H1 (cell line): Measurements from ENCODE around the gene USE1. TPM values are rescaled to one million over a fixed set of nuclear protein-coding genes. Genes with fewer than 3 reads are reported as not detected.

Experiments used
- CTCF ChIA-PET: fragments of 300-600 bp; sonication (Branson Sonifier 250); formaldehyde crosslinking; loops from one replicate; lab custom pipeline; 2021; ENCODE audit not compliant: partially characterized antibody; lab: Charles Lee
- POLR2A ChIA-PET: fragments of 300-600 bp; sonication (Branson Sonifier 250); formaldehyde crosslinking; loops from one replicate; lab custom pipeline; 2021; ENCODE audit warnings: inconsistent platforms; ENCODE audit not compliant: partially characterized antibody; lab: Charles Lee
- DNase-seq, 2 experiments: peaks; one replicate each; pipeline versions ENCODE4 v3.0.0 to v3.0.0-alpha.2; 2010 to 2022; ENCODE audit warnings: low spot score in 2 of 2, low read depth in 1 of 2, mixed read lengths in 1 of 2
- FAIRE-seq: peaks from 2 replicates; lab custom pipeline; 2011; peaks lifted over from hg19 to GRCh38; lab: Jason Lieb, UNC
- H2AFZ ChIP-seq: 2 replicates; pipeline ENCODE4 v1.8.1; 2012; ENCODE audit warnings: low read length, inconsistent platforms
- H2AK5ac ChIP-seq: 2 replicates; pipeline ENCODE4 v1.6.1; 2013; ENCODE audit warnings: low read depth, low read length
- H2BK120ac ChIP-seq: replicated peaks from 2 replicates; pipeline ENCODE3; 2013; ENCODE audit warnings: low read depth, low read length, inconsistent platforms
- H2BK12ac ChIP-seq: 2 replicates; pipeline ENCODE4 v1.6.1; 2013; ENCODE audit warnings: low read depth, low read length
- H2BK15ac ChIP-seq: 2 replicates; pipeline ENCODE4 v1.6.1; 2013; ENCODE audit warnings: low read length
- H2BK20ac ChIP-seq: 2 replicates; pipeline ENCODE4 v1.6.1; 2013; ENCODE audit warnings: low read length
- H2BK5ac ChIP-seq: 2 replicates; pipeline ENCODE4 v1.6.1; 2013; ENCODE audit warnings: low read depth, low read length
- H3K14ac ChIP-seq: 2 replicates; pipeline ENCODE4 v1.6.1; 2013; ENCODE audit warnings: inconsistent platforms; ENCODE audit not compliant: insufficient read length
- H3K18ac ChIP-seq: 2 replicates; pipeline ENCODE4 v1.6.1; 2013; ENCODE audit warnings: low read length; ENCODE audit errors: extremely low read depth
- H3K23ac ChIP-seq: 2 replicates; pipeline ENCODE4 v1.6.1; 2013; ENCODE audit warnings: inconsistent platforms; ENCODE audit not compliant: insufficient read length
- H3K23me2 ChIP-seq: 2 replicates; pipeline ENCODE4 v1.6.1; 2013; ENCODE audit warnings: low read depth, low read length
- H3K27ac ChIP-seq: 2 replicates; pipeline ENCODE4 v1.6.1; 2011; ENCODE audit warnings: low read depth, low read length, inconsistent platforms
- H3K27me3 ChIP-seq, 4 experiments: replicated peaks in 1 of 4; 1 replicate in 1 of 4; 2 replicates in 3 of 4; pipeline versions ENCODE4 v1.6.1 to v1.8.1; 2011 to 2013; ENCODE audit warnings: low read length in 3 of 4, mild to moderate bottlenecking in 3 of 4, inconsistent platforms in 2 of 4, mixed read lengths in 2 of 4, moderate library complexity in 1 of 4; ENCODE audit not compliant: control insufficient read depth in 3 of 4, insufficient read depth in 3 of 4; ENCODE audit errors: extremely low read depth in 1 of 4
- H3K36me3 ChIP-seq, 4 experiments: 2 replicates each; pipeline versions ENCODE4 v1.6.1 to v1.8.1; 2011 to 2013; ENCODE audit warnings: mild to moderate bottlenecking in 4 of 4, low read length in 3 of 4, moderate library complexity in 2 of 4, control low read depth in 1 of 4, inconsistent platforms in 1 of 4; ENCODE audit not compliant: insufficient read depth in 4 of 4, control insufficient read depth in 2 of 4
- H3K4ac ChIP-seq: replicated peaks from 2 replicates; pipeline ENCODE3; 2013; ENCODE audit warnings: low read length, low read depth, mixed read lengths, inconsistent platforms; ENCODE audit not compliant: insufficient read length
- H3K4me1 ChIP-seq, 4 experiments: replicated peaks in 1 of 4; 1 replicate in 1 of 4; 2 replicates in 3 of 4; pipeline versions ENCODE4 v1.6.1 to v1.8.1; 2011 to 2013; ENCODE audit warnings: low read length in 3 of 4, inconsistent platforms in 2 of 4, mixed read lengths in 1 of 4; ENCODE audit not compliant: insufficient read depth in 4 of 4, control insufficient read depth in 3 of 4
- H3K4me2 ChIP-seq, 2 experiments: 2 replicates each; pipeline versions ENCODE4 v1.6.1 to v1.8.1; 2011 to 2013; ENCODE audit warnings: low read depth in 2 of 2, low read length in 2 of 2, control low read depth in 1 of 2, inconsistent platforms in 1 of 2, mild to moderate bottlenecking in 1 of 2; ENCODE audit not compliant: insufficient read depth in 1 of 2
- H3K4me3 ChIP-seq, 4 experiments: fragments of 200-600, 300-600 bp in 1 of 4; sonication (generic), shearing (Covaris generic), sonication (Bioruptor Twin) in 1 of 4; 2 replicates each; pipeline versions ENCODE4 v1.5.1 to v1.8.1; 2011 to 2016; ENCODE audit warnings: low read length in 4 of 4, low read depth in 3 of 4, control low read depth in 2 of 4, inconsistent platforms in 2 of 4, mild to moderate bottlenecking in 2 of 4, mixed read lengths in 1 of 4, moderate library complexity in 1 of 4; ENCODE audit not compliant: insufficient read depth in 2 of 4; ENCODE audit errors: extremely low read depth in 1 of 4
- H3K56ac ChIP-seq: replicated peaks from 2 replicates; pipeline ENCODE3; 2013; ENCODE audit warnings: low read depth, mild to moderate bottlenecking, mixed read lengths, low read length, inconsistent platforms; ENCODE audit not compliant: insufficient read length
- H3K79me1 ChIP-seq: 2 replicates; pipeline ENCODE4 v1.6.1; 2013; ENCODE audit warnings: low read depth, low read length, control low read depth
- H3K79me2 ChIP-seq, 2 experiments: 2 replicates each; pipeline versions ENCODE4 v1.6.1 to v1.8.1; 2012 to 2013; ENCODE audit warnings: low read length in 2 of 2, mild to moderate bottlenecking in 2 of 2, inconsistent platforms in 1 of 2; ENCODE audit not compliant: insufficient read depth in 2 of 2, control insufficient read depth in 1 of 2
- H3K9ac ChIP-seq, 4 experiments: replicated peaks in 1 of 4; 1 replicate in 1 of 4; 2 replicates in 3 of 4; pipeline versions ENCODE4 v1.6.1 to v1.8.1; 2011 to 2013; ENCODE audit warnings: low read depth in 3 of 4, low read length in 3 of 4, control low read depth in 2 of 4, mild to moderate bottlenecking in 2 of 4, moderate library complexity in 2 of 4, inconsistent platforms in 1 of 4; ENCODE audit errors: extremely low read depth in 1 of 4
- H3K9me3 ChIP-seq, 2 experiments: 2 replicates each; pipeline versions ENCODE4 v1.6.1 to v1.8.1; 2012 to 2013; ENCODE audit warnings: mild to moderate bottlenecking in 2 of 2, moderate library complexity in 2 of 2, control low read depth in 1 of 2, inconsistent platforms in 1 of 2, low read depth in 1 of 2, low read length in 1 of 2, mixed read lengths in 1 of 2; ENCODE audit not compliant: insufficient read depth in 2 of 2
- H4K20me1 ChIP-seq, 2 experiments: replicated peaks in 1 of 2; 2 replicates each; pipeline versions ENCODE3 to v1.8.1; 2011 to 2013; ENCODE audit warnings: inconsistent platforms in 2 of 2, low read length in 2 of 2, mild to moderate bottlenecking in 1 of 2; ENCODE audit not compliant: insufficient read depth in 2 of 2, control insufficient read depth in 1 of 2
- H4K5ac ChIP-seq: 2 replicates; pipeline ENCODE4 v1.6.1; 2013; ENCODE audit warnings: low read length, low read depth, mixed read lengths, inconsistent platforms; ENCODE audit not compliant: insufficient read length
- H4K8ac ChIP-seq: 2 replicates; pipeline ENCODE4 v1.8.0; 2013; ENCODE audit warnings: mild to moderate bottlenecking, moderate library complexity, low read length, inconsistent platforms; ENCODE audit not compliant: insufficient read depth; ENCODE audit errors: extremely low read depth
- H4K91ac ChIP-seq: replicated peaks from 2 replicates; pipeline ENCODE3; 2013; ENCODE audit warnings: low read length, mixed read lengths, inconsistent platforms; ENCODE audit not compliant: insufficient read length
- ASH2L ChIP-seq: fragments of 200-600, 300-600 bp; sonication (generic); IDR thresholded peaks from one replicate; pipeline ENCODE4 v1.7.1; 2017; ENCODE audit warnings: low read length
- CBX8 ChIP-seq: fragments of 300-800, 300-1000 bp; sonication (generic); IDR thresholded peaks from 2 replicates; pipeline ENCODE4 v1.7.1; 2016; ENCODE audit warnings: low read depth, low read length, borderline replicate concordance
- POLR2A ChIP-seq, 2 experiments: IDR thresholded peaks; 1 replicate in 1 of 2; 2 replicates in 1 of 2; pipeline ENCODE4 v1.6.1; 2011; ENCODE audit warnings: low read depth in 2 of 2, low read length in 2 of 2, mild to moderate bottlenecking in 2 of 2; ENCODE audit errors: control extremely low read depth in 1 of 2
- POLR2AphosphoS5 ChIP-seq: IDR thresholded peaks from 2 replicates; pipeline ENCODE4 v1.6.1; 2011; ENCODE audit warnings: low read depth, low read length
- RBBP5 ChIP-seq: IDR thresholded peaks from 2 replicates; pipeline ENCODE4 v1.7.1; 2012; ENCODE audit warnings: low read depth, mild to moderate bottlenecking, inconsistent platforms, low read length, moderate library complexity, borderline replicate concordance
- SIX5 ChIP-seq: IDR thresholded peaks from 2 replicates; pipeline ENCODE4 v1.6.1; 2011; ENCODE audit warnings: mild to moderate bottlenecking, low read depth, low read length
- TAF7 ChIP-seq: optimal IDR thresholded peaks from 2 replicates; pipeline ENCODE3; 2011; ENCODE audit warnings: low read depth, mild to moderate bottlenecking, inconsistent platforms, low read length, moderate library complexity, borderline replicate concordance
- TEAD4 ChIP-seq: IDR thresholded peaks from 2 replicates; pipeline ENCODE4 v1.6.1; 2012; ENCODE audit warnings: low read depth, low read length, inconsistent platforms, mixed read lengths
- WGBS, 2 experiments: shearing (Covaris generic) in 1 of 2; methylation state at CpG; one replicate each; pipeline versions ENCODE4 v1.1.6 to v1.1.7; 2013 to 2015; ENCODE audit warnings: low lambda C conversion rate in 2 of 2, mixed read lengths in 2 of 2, inconsistent platforms in 1 of 2, low coverage in 1 of 2, missing lambda C conversion rate in 1 of 2; ENCODE audit not compliant: insufficient replicate concordance in 2 of 2, insufficient coverage in 1 of 2, insufficient read length in 1 of 2; ENCODE audit errors: extremely low coverage in 1 of 2, missing lambda C conversion rate in 1 of 2; 5-methylcytosine and 5-hydroxymethylcytosine counted together
- polyA plus RNA-seq, 7 experiments: library from polyadenylated mRNA; depleted of rRNA in 3 of 7; stranded (reverse) in 5 of 7; unstranded in 2 of 7; fragments of >200 nt in 5 of 7; fragments of 200-250 nt in 2 of 7; gene quantifications; 1 replicate in 5 of 7; 2 replicates in 1 of 7; 4 replicates in 1 of 7; pipeline versions ENCODE4 v1.2.1 to v1.2.3, GENCODE V29; 2011 to 2013; ENCODE audit warnings: missing spikeins in 2 of 7, mixed read lengths in 2 of 7
- total RNA-seq: library from RNA; stranded (reverse); fragmentation: NEBNext Ultra II Directional; extraction: Animal tissue kit (Norgen Biotek cat#: 25700); gene quantifications from 2 replicates; pipeline ENCODE4 v1.2.1, GENCODE V29; 2021
- TF ChIP-seq, protein P1 (sequence below): IDR thresholded peaks from 2 replicates; pipeline ENCODE4 v1.6.1; 2011; ENCODE audit warnings: low read length, improper control_type of control experiment

USE1 gene
- total and polyA plus RNA-seq, 2 of the 8 experiments (the other 6 are each of a cell fraction or from before 2014, with no cell fraction given): 8.7 to 13.9 TPM

GRCh38 chr19:17210296-17210695 is 4.9 kb upstream of the USE1 start:
- H4K8ac ChIP-seq: peak overlapping the region; percentile 76; the same call in 1 of the 2 replicates
- no peak overlapping the region for H3K4me3 ChIP-seq
- no peak overlapping the region for H2BK12ac ChIP-seq
- TF ChIP-seq POLR2A (IDR thresholded peaks at IDR 0.05; ENCODE audit: control extremely low read depth in 1 of 2, low read depth in 2 of 2, low read length in 2 of 2): no peak
- no peak for TF ChIP-seq SIX5
- no peak for TF ChIP-seq TAF7
- TF ChIP-seq CBX8: no peak
- TF ChIP-seq TEAD4: no peak
- TF ChIP-seq RBBP5: no peak
- TF ChIP-seq ASH2L: no peak
- TF ChIP-seq, protein P1, sequence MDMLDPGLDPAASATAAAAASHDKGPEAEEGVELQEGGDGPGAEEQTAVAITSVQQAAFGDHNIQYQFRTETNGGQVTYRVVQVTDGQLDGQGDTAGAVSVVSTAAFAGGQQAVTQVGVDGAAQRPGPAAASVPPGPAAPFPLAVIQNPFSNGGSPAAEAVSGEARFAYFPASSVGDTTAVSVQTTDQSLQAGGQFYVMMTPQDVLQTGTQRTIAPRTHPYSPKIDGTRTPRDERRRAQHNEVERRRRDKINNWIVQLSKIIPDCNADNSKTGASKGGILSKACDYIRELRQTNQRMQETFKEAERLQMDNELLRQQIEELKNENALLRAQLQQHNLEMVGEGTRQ: no peak
- no peak for TF ChIP-seq POLR2AphosphoS5
- H3K4me1 ChIP-seq: peaks cover 0 to 19% (median 10%) of the 10 kb centered on the region in 4 experiments; a peak in 6 of 7 replicates
- H2BK5ac ChIP-seq: peak overlapping the region; percentile 40; the same call in 1 of the 2 replicates
- FAIRE-seq: no peak
- H3K9ac ChIP-seq: no peak overlapping the region
- H3K4ac ChIP-seq: no peak overlapping the region
- no peak overlapping the region for H3K27ac ChIP-seq
- no peak overlapping the region for H4K91ac ChIP-seq
- ChIA-PET CTCF (interaction anchor here (0.6 kb wide), 1 partner anchor 303 kb away, joined by 5 read pairs; no protein-coding TSS in a partner anchor), POLR2A (interaction anchor here (1.0 to 1.8 kb wide), 4 partner anchors 9 to 17 kb away, joined by 3 to 5 read pairs (median 4); no protein-coding TSS in a partner anchor)
- H2BK15ac ChIP-seq: no peak overlapping the region
- no peak overlapping the region for H3K56ac ChIP-seq
- H2AFZ ChIP-seq: no peak overlapping the region
- WGBS, 2 experiments: 91% methylated on average over 12 of the region's 14 CpGs; no CpG with 5 or more reads in 1 of the 2 experiments
- H3K14ac ChIP-seq: no peak overlapping the region
- H2BK20ac ChIP-seq: no peak overlapping the region
- H2BK120ac ChIP-seq: no peak overlapping the region
- peaks cover 4 to 19% (median 6%) of the 10 kb centered on the region in 4 experiments; a peak in 7 of 8 replicates for H3K36me3 ChIP-seq
- 0 out of 2 replicates have a peak overlapping the region, but pooled peaks have one; percentile 53 for H2AK5ac ChIP-seq
- no peaks in the 10 kb centered on the region for H4K20me1 ChIP-seq
- no peaks in the 10 kb centered on the region; the same call in 1 of the 2 replicates for H3K79me1 ChIP-seq
- peaks cover 5% of the 10 kb centered on the region for H3K23me2 ChIP-seq
- H3K23ac ChIP-seq: no peak overlapping the region
- no peak for DNase-seq
- no peak overlapping the region for H4K5ac ChIP-seq
- H3K27me3 ChIP-seq: no peaks in the 10 kb centered on the region
- no peak overlapping the region for H3K18ac ChIP-seq
- no peaks in the 10 kb centered on the region for H3K9me3 ChIP-seq
- H3K79me2 ChIP-seq: no peaks in the 10 kb centered on the region
- H3K4me2 ChIP-seq: no peak overlapping the region; a peak in 1 of 4 replicates
